Transverse colon (tissue), 4 donors: Measurements from ENCODE around the gene SUCLG2.

ENCODE experiments used
- CTCF ChIP-seq, 5 experiments: fragments of 200-600 bp in 3 of 5; fragments of 450-650 bp in 2 of 5; sonication (generic) in 3 of 5; IDR thresholded peaks; 1 replicate in 2 of 5; 2 replicates in 3 of 5; pipeline ENCODE4 v1.5.1; 2016 to 2017; ENCODE audit warnings: antibody characterized with exemption in 5 of 5, inconsistent platforms in 3 of 5, mild to moderate bottlenecking in 2 of 5, moderate library complexity in 1 of 5
- EP300 ChIP-seq: sonication (generic); formaldehyde crosslinking; IDR thresholded peaks from one replicate; pipeline ENCODE4 v1.6.1; 2017; ENCODE audit warnings: antibody characterized with exemption, low read depth
- POLR2A ChIP-seq: fragments of 450-650 bp; IDR thresholded peaks from one replicate; pipeline ENCODE4 v1.6.1; 2016; ENCODE audit warnings: antibody characterized with exemption, mild to moderate bottlenecking, moderate library complexity
- POLR2AphosphoS5 ChIP-seq, 3 donors: sonication (generic); formaldehyde crosslinking; IDR thresholded peaks; one replicate each; pipeline ENCODE4 v1.6.1; 2016; ENCODE audit warnings: antibody characterized with exemption in 3 of 3

DNA sequence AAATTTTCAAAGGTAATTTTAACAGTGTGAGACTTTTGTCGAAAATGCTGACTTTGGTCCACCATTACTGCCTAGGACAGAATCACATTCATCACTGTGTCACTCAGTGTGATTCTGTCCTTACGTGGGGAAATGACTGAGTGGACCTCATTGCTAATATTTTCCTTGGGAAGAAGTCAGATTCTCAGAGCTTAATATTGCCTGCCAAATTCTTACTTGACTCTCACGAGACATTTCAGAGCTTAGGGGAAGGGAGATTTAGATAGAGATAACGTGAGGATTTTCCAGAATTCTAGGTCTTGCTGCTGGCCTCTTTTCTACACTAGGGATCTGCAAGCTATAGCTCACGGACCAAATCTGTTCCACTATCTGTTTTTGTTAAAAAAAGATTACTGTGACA, 270.4 kb downstream of the SUCLG2 start:
- no peak for TF ChIP-seq CTCF (IDR thresholded peaks at IDR 0.05)
- TF ChIP-seq POLR2A: no peak
- no peak for TF ChIP-seq POLR2AphosphoS5 (IDR thresholded peaks at IDR 0.05)
- no peak for TF ChIP-seq EP300
